Activated CD4-positive, alpha-beta T cell treated with anti-CD3 and anti-CD28 coated beads for 36 hours (primary cell): ENCODE results near the gene C19orf85. TPM values are rescaled to one million over a fixed set of nuclear protein-coding genes. Genes with fewer than 3 reads are reported as not detected.
"Not testable (repeated sequence)": the region's sequence is repeated elsewhere in the genome, so short reads cannot be mapped to it uniquely, and the experiment has no call there.

Source experiments
- ATAC-seq: fragments of 200-7000 bp; cut with Tn5 transposase; one replicate; pipeline ENCODE4 v1.10.0; 2021; ENCODE audit warnings: mild to moderate bottlenecking, moderate library complexity
- CTCF ChIA-PET: fragments of 350-600 bp; sonication (Branson Sonifier 250); formaldehyde crosslinking; loops from one replicate; lab custom pipeline; 2021; ENCODE audit warnings: antibody characterized with exemption; lab: Charles Lee
- POLR2A ChIA-PET: fragments of 350-600 bp; sonication (Branson Sonifier 250); formaldehyde crosslinking; loops from one replicate; lab custom pipeline; 2021; ENCODE audit warnings: antibody characterized with exemption, inconsistent platforms; lab: Charles Lee
- DNase-seq: peaks from one replicate; pipeline ENCODE4 v3.0.0-alpha.2; 2020
- H3K27ac Mint-ChIP-seq: one replicate; pipeline ENCODE4 v1.8.0; 2021; ENCODE audit warnings: mixed read lengths
- H3K27me3 Mint-ChIP-seq: one replicate; pipeline ENCODE4 v1.8.0; 2021; ENCODE audit warnings: mixed read lengths
- H3K36me3 Mint-ChIP-seq: one replicate; pipeline ENCODE4 v1.8.0; 2021; ENCODE audit warnings: low read depth, mixed read lengths
- H3K4me1 Mint-ChIP-seq: one replicate; pipeline ENCODE4 v1.8.0; 2021; ENCODE audit warnings: mixed read lengths
- H3K4me3 Mint-ChIP-seq: one replicate; pipeline ENCODE4 v1.8.0; 2021; ENCODE audit warnings: mild to moderate bottlenecking, moderate library complexity, mixed read lengths
- H3K9me3 Mint-ChIP-seq: one replicate; pipeline ENCODE4 v1.8.0; 2021; ENCODE audit warnings: low read depth, mixed read lengths
- intact Hi-C, 2 experiments: fragments of 100-400 bp; cut with DNase I in 1 of 2; cut with micrococcal nuclease in 1 of 2; formaldehyde crosslinking; loops; one replicate each; pipeline versions ENCODE4 v1.14.2 to v1.15.1; 2022 to 2024; cut with DNase I, micrococcal nuclease
- total RNA-seq, 2 experiments: library from RNA; stranded (reverse); gene quantifications; one replicate each; pipeline ENCODE4 v1.2.3, GENCODE V29; 2021

C19orf85 gene
- total RNA-seq, 2 experiments from 2014 or later = not detected

GRCh38 chr19:55497763-55498162 is 33.2 kb upstream of the C19orf85 start:
- H3K9me3 Mint-ChIP-seq = no peaks in the 10 kb centered on the region

GRCh38 chr19:55496820-55497219 is 32.3 kb upstream of the C19orf85 start:
- H3K36me3 Mint-ChIP-seq, DNase-seq, H3K27me3 Mint-ChIP-seq, H3K27ac Mint-ChIP-seq, H3K4me1 Mint-ChIP-seq, H3K9me3 Mint-ChIP-seq, H3K4me3 Mint-ChIP-seq, intact Hi-C loops, ATAC-seq: not testable (repeated sequence)
- POLR2A ChIA-PET = interaction anchor here (1.2 kb wide), 1 partner anchor 11 kb away, joined by 6 read pairs; no protein-coding TSS in a partner anchor
- CTCF ChIA-PET = interaction anchor here (1.1 kb wide), 1 partner anchor 35 kb away, joined by 5 read pairs; the partner anchor contains the start of gene ISOC2

More at GRCh38 chr19:55497763-55498162, 33.2 kb upstream of the C19orf85 start:
- Mint-ChIP-seq H3K27me3 (peaks cover 2% of the 10 kb centered on the region), H3K36me3 (no peaks in the 10 kb centered on the region), H3K4me1 (peaks cover 9% of the 10 kb centered on the region), H3K27ac (no peak overlapping the region), H3K4me3 (no peak overlapping the region)
- ChIA-PET CTCF (interaction anchor here (0.7 to 1.7 kb wide), 3 partner anchors 31 to 77 kb away, joined by 3 to 5 read pairs (median 5); partner anchors contain the start of gene ISOC2), POLR2A (interaction anchor here (0.7 to 1.2 kb wide), 2 partner anchors 12 to 241 kb away, joined by 3 to 6 read pairs; no protein-coding TSS in a partner anchor)
- ATAC-seq (no peak), DNase-seq (no peak)
- intact Hi-C loops = no loop called here

GRCh38 chr19:55495646-55496349 is 31.2 kb upstream of the C19orf85 start:
- peaks cover 2% of the 10 kb centered on the region for H3K27me3 Mint-ChIP-seq
- no peak overlapping the region for H3K27ac Mint-ChIP-seq
- H3K36me3 Mint-ChIP-seq = no peaks in the 10 kb centered on the region
- H3K4me3 Mint-ChIP-seq = no peak overlapping the region
- ATAC-seq = no peak
- H3K4me1 Mint-ChIP-seq = no peaks in the 10 kb centered on the region
- intact Hi-C loops = no loop called here
- H3K9me3 Mint-ChIP-seq = no peaks in the 10 kb centered on the region
- no peak for DNase-seq
- ChIA-PET POLR2A (no interaction called here), CTCF (interaction anchor here (1.3 kb wide), 1 partner anchor 28 kb away, joined by 5 read pairs; no protein-coding TSS in a partner anchor)

GRCh38 chr19:55494172-55494761 is 29.7 kb upstream of the C19orf85 start:
- ATAC-seq = no peak
- Mint-ChIP-seq H3K9me3 (no peaks in the 10 kb centered on the region), H3K4me3 (no peak overlapping the region), H3K4me1 (no peaks in the 10 kb centered on the region), H3K27ac (no peak overlapping the region), H3K27me3 (peaks cover 2% of the 10 kb centered on the region), H3K36me3 (no peaks in the 10 kb centered on the region)
- no peak for DNase-seq
- intact Hi-C loops = no loop called here
- POLR2A ChIA-PET = no interaction called here
- CTCF ChIA-PET = interaction anchor here (0.9 to 1.7 kb wide), 3 partner anchors 10 to 27 kb away, joined by 3 to 8 read pairs (median 5); partner anchors contain the start of gene NAT14

- no peak overlapping the region for H3K27ac Mint-ChIP-seq
- H3K36me3 Mint-ChIP-seq = no peaks in the 10 kb centered on the region
- intact Hi-C loops = no loop called here
- no peak for ATAC-seq
- no peak for DNase-seq
- ChIA-PET POLR2A (no interaction called here), CTCF (interaction anchor here (0.6 to 1.7 kb wide), 2 partner anchors 10 to 297 kb away, joined by 3 to 8 read pairs; no protein-coding TSS in a partner anchor)
- H3K4me1 Mint-ChIP-seq = no peaks in the 10 kb centered on the region
- no peak overlapping the region for H3K4me3 Mint-ChIP-seq
- no peaks in the 10 kb centered on the region for H3K9me3 Mint-ChIP-seq
- H3K27me3 Mint-ChIP-seq = peaks cover 2% of the 10 kb centered on the region
Observed at GRCh38 chr19:55493645-55494171, 29.2 kb upstream of the C19orf85 start.

- no peak for ATAC-seq
- ChIA-PET CTCF (interaction anchor here (0.6 to 0.7 kb wide), 2 partner anchors 35 to 296 kb away, joined by 3 read pairs; no protein-coding TSS in a partner anchor), POLR2A (no interaction called here)
- intact Hi-C loops = no loop called here
- Mint-ChIP-seq H3K4me3 (no peak overlapping the region), H3K9me3 (no peaks in the 10 kb centered on the region), H3K36me3 (no peaks in the 10 kb centered on the region), H3K27ac (no peak overlapping the region), H3K4me1 (no peaks in the 10 kb centered on the region), H3K27me3 (peaks cover 2% of the 10 kb centered on the region)
- DNase-seq = no peak
Observed at GRCh38 chr19:55493052-55493644, 28.6 kb upstream of the C19orf85 start.

GRCh38 chr19:55492362-55492944 is 27.9 kb upstream of the C19orf85 start:
- H3K27me3 Mint-ChIP-seq = peaks cover 2% of the 10 kb centered on the region
- ChIA-PET POLR2A (no interaction called here), CTCF (interaction anchor here (0.6 to 1.8 kb wide), 3 partner anchors 25 to 162 kb away, joined by 3 to 7 read pairs (median 3); no protein-coding TSS in a partner anchor)
- no peaks in the 10 kb centered on the region for H3K36me3 Mint-ChIP-seq
- H3K9me3 Mint-ChIP-seq = no peaks in the 10 kb centered on the region
- H3K27ac Mint-ChIP-seq = no peak overlapping the region
- H3K4me3 Mint-ChIP-seq = no peak overlapping the region
- intact Hi-C loops = no loop called here
- no peak for ATAC-seq
- peaks cover 4% of the 10 kb centered on the region for H3K4me1 Mint-ChIP-seq
- DNase-seq = no peak

GRCh38 chr19:55491546-55492360 is 27.2 kb upstream of the C19orf85 start:
- DNase-seq (no peak), ATAC-seq (no peak)
- Mint-ChIP-seq H3K4me3 (no peak overlapping the region), H3K27ac (no peak overlapping the region), H3K9me3 (no peaks in the 10 kb centered on the region), H3K4me1 (peaks cover 11% of the 10 kb centered on the region), H3K27me3 (peaks cover 2% of the 10 kb centered on the region), H3K36me3 (no peaks in the 10 kb centered on the region)
- intact Hi-C loops = no loop called here
- CTCF ChIA-PET = interaction anchor here (0.6 to 1.8 kb wide), 3 partner anchors 24 to 817 kb away, joined by 3 to 7 read pairs (median 3); no protein-coding TSS in a partner anchor
- POLR2A ChIA-PET = no interaction called here

GRCh38 chr19:55490478-55491432 is 26.2 kb upstream of the C19orf85 start:
- Mint-ChIP-seq H3K4me1 (peaks cover 14% of the 10 kb centered on the region), H3K27ac (no peak overlapping the region)

More at GRCh38 chr19:55490478-55491432, 26.2 kb upstream of the C19orf85 start:
- H3K4me3 Mint-ChIP-seq = no peak overlapping the region
- intact Hi-C loops = no loop called here
- H3K27me3 Mint-ChIP-seq = peaks cover 2% of the 10 kb centered on the region
- no peak for DNase-seq
- no peaks in the 10 kb centered on the region for H3K9me3 Mint-ChIP-seq
- H3K36me3 Mint-ChIP-seq = no peaks in the 10 kb centered on the region
- ChIA-PET POLR2A (no interaction called here), CTCF (interaction anchor here (0.7 to 1.8 kb wide), 3 partner anchors 13 to 816 kb away, joined by 3 to 7 read pairs (median 4); no protein-coding TSS in a partner anchor)
- ATAC-seq = no peak
